H1 (cell line): ENCODE measurements around the gene CNGA4. TPM values are rescaled to one million over a fixed set of nuclear protein-coding genes. Genes with fewer than 3 reads are reported as not detected.

Source experiments
- ATF3 ChIP-seq: IDR thresholded peaks from 2 replicates; pipeline ENCODE4 v1.6.1; 2011; ENCODE audit warnings: low read depth, mild to moderate bottlenecking, low read length; ENCODE audit not compliant: insufficient read depth
- CHD7 ChIP-seq: fragments of 300-600 bp; sonication (generic); IDR thresholded peaks from 2 replicates; pipeline ENCODE4 v1.7.1; 2012; ENCODE audit warnings: low read length, moderate library complexity, mild to moderate bottlenecking, inconsistent platforms; ENCODE audit not compliant: insufficient replicate concordance
- FOSL1 ChIP-seq: IDR thresholded peaks from 2 replicates; pipeline ENCODE4 v1.6.1; 2011; ENCODE audit warnings: mild to moderate bottlenecking, low read depth, low read length, moderate library complexity; ENCODE audit not compliant: insufficient read depth
- KDM1A ChIP-seq: fragments of 200-600, 300-600 bp; sonication (generic); IDR thresholded peaks from 2 replicates; pipeline ENCODE4 v1.7.1; 2016; ENCODE audit warnings: mild to moderate bottlenecking, low read length, borderline replicate concordance
- SUZ12 ChIP-seq: fragments of 200-600 bp; sonication (generic); IDR thresholded peaks from 2 replicates; pipeline ENCODE4 v1.6.1; 2012; ENCODE audit warnings: mild to moderate bottlenecking, inconsistent platforms, low read length, moderate library complexity, mixed read lengths
- TAF1 ChIP-seq: IDR thresholded peaks from 2 replicates; pipeline ENCODE4 v1.6.1; 2011; ENCODE audit warnings: mild to moderate bottlenecking, low read depth, low read length
- polyA plus RNA-seq, 7 experiments: library from polyadenylated mRNA; depleted of rRNA in 3 of 7; stranded (reverse) in 5 of 7; unstranded in 2 of 7; fragments of >200 nt in 5 of 7; fragments of 200-250 nt in 2 of 7; gene quantifications; 1 replicate in 5 of 7; 2 replicates in 1 of 7; 4 replicates in 1 of 7; pipeline versions ENCODE4 v1.2.1 to v1.2.3, GENCODE V29; 2011 to 2013; ENCODE audit warnings: missing spikeins in 2 of 7, mixed read lengths in 2 of 7
- total RNA-seq: library from RNA; stranded (reverse); fragmentation: NEBNext Ultra II Directional; extraction: Animal tissue kit (Norgen Biotek cat#: 25700); gene quantifications from 2 replicates; pipeline ENCODE4 v1.2.1, GENCODE V29; 2021

CNGA4 gene
- total and polyA plus RNA-seq, 2 of the 8 experiments (the other 6 are each of a cell fraction or from before 2014, with no cell fraction given) = 0.29 TPM; not detected in 1

GRCh38 chr11:6219359-6219758, 19.5 kb upstream of the CNGA4 start (continued):
- TF ChIP-seq CHD7 (no peak), TAF1 (no peak), KDM1A (no peak), ATF3 (no peak), SUZ12 (no peak), FOSL1 (no peak)
- TF ChIP-seq, all 59 proteins: peak for 0
